HepG2 (cell line): ENCODE measurements around the gene TBC1D1. TPM values are rescaled to one million over a fixed set of nuclear protein-coding genes. Genes with fewer than 3 reads are reported as not detected.

Experiments
- ATAC-seq: fragments of 200-7000 bp; cut with Tn5 transposase; 3 replicates; pipeline ENCODE4 v1.9.1; 2020; ENCODE audit warnings: mild to moderate bottlenecking, moderate library complexity
- BruUV-seq: library from RNA; stranded (reverse); fragments of 400-500 nt; replicated peaks from 2 replicates; lab custom pipeline; 2021; lab: Mats Ljungman, UMichigan
- CTCF ChIA-PET: fragments of 300-600 bp; formaldehyde crosslinking; extraction: SDS; loops from one replicate; lab custom pipeline; 2021; ENCODE audit warnings: low total read pairs, inconsistent platforms, low intra/inter-chr PET ratio; lab: Yijun Ruan, JAX
- POLR2A ChIA-PET: fragments of 350-600 bp; sonication (Branson Sonifier 250); formaldehyde crosslinking; loops from one replicate; lab custom pipeline; 2020; ENCODE audit warnings: antibody characterized with exemption, inconsistent platforms; lab: Yijun Ruan, JAX
- DNase-seq: peaks from one replicate; pipeline ENCODE4 v3.0.0-alpha.2; 2015; ENCODE audit warnings: low spot score
- FAIRE-seq: peaks from 3 replicates; lab custom pipeline; 2011; peaks lifted over from hg19 to GRCh38; lab: Jason Lieb, UNC
- H2AFZ ChIP-seq: one replicate; pipeline ENCODE4 v1.6.1; 2011; ENCODE audit warnings: low read length, inconsistent platforms
- H3K27ac ChIP-seq: fragments of 300-600 bp; 3 replicates; pipeline ENCODE4 v1.8.0; 2011; ENCODE audit warnings: mixed run types, mild to moderate bottlenecking, mixed read lengths, low read length, inconsistent platforms; ENCODE audit not compliant: insufficient read depth; ENCODE audit errors: extremely low read length
- H3K27me3 ChIP-seq, 2 experiments: fragments of 200-600 bp in 1 of 2; 2 replicates in 1 of 2; 3 replicates in 1 of 2; pipeline versions ENCODE4 v1.6.0 to v1.8.0; 2011; ENCODE audit warnings: low read length in 2 of 2, mild to moderate bottlenecking in 2 of 2, moderate library complexity in 2 of 2, inconsistent platforms in 1 of 2; ENCODE audit not compliant: insufficient read depth in 2 of 2, control insufficient read depth in 1 of 2
- H3K36me3 ChIP-seq, 2 experiments: fragments of 200-600 bp in 1 of 2; replicated peaks in 1 of 2; 2 replicates in 1 of 2; 3 replicates in 1 of 2; pipeline versions ENCODE4 v1.5.1 to v1.8.0; 2011; ENCODE audit warnings: low read length in 2 of 2, inconsistent platforms in 1 of 2; ENCODE audit not compliant: insufficient read depth in 2 of 2, control insufficient read depth in 1 of 2
- H3K4me1 ChIP-seq: 2 replicates; pipeline ENCODE4 v1.5.1; 2012; ENCODE audit warnings: low read length, inconsistent platforms; ENCODE audit not compliant: insufficient read depth
- H3K4me2 ChIP-seq: 2 replicates; pipeline ENCODE4 v1.6.0; 2011; ENCODE audit warnings: low read depth, low read length, inconsistent platforms
- H3K4me3 ChIP-seq, 3 experiments: fragments of 200-600 bp in 1 of 3; sonication (generic), shearing (Covaris generic) in 1 of 3; replicated peaks in 1 of 3; 2 replicates each; pipeline ENCODE4 v1.5.1; 2011 to 2016; ENCODE audit warnings: low read length in 3 of 3, inconsistent platforms in 2 of 3, low read depth in 2 of 3, mild to moderate bottlenecking in 2 of 3, control low read depth in 1 of 3, mixed read lengths in 1 of 3; ENCODE audit not compliant: insufficient read depth in 1 of 3
- H3K79me2 ChIP-seq: one replicate; pipeline ENCODE4 v1.6.1; 2011; ENCODE audit warnings: low read length, inconsistent platforms; ENCODE audit not compliant: insufficient read depth
- H3K9ac ChIP-seq: 2 replicates; pipeline ENCODE4 v1.6.0; 2011; ENCODE audit warnings: mild to moderate bottlenecking, low read depth, low read length, inconsistent platforms; ENCODE audit not compliant: insufficient read depth
- H3K9me3 ChIP-seq: 2 replicates; pipeline ENCODE4 v1.5.1; 2012; ENCODE audit warnings: mild to moderate bottlenecking, low read length
- H4K20me1 ChIP-seq: 2 replicates; pipeline ENCODE4 v1.6.0; 2011; ENCODE audit warnings: inconsistent platforms, mild to moderate bottlenecking, low read length, moderate library complexity; ENCODE audit not compliant: insufficient read depth
- HDAC6 ChIP-seq: fragments of 200-600 bp; sonication (generic); IDR thresholded peaks from 2 replicates; pipeline ENCODE4 v1.7.0; 2017; ENCODE audit warnings: mild to moderate bottlenecking, antibody characterized with exemption, low read length, low read depth
- JUN ChIP-seq: sonication (generic); formaldehyde crosslinking; IDR thresholded peaks from 2 replicates; pipeline ENCODE4 v1.4.0; 2020; ENCODE audit warnings: mild to moderate bottlenecking, missing genetic modification reagents
- JUND ChIP-seq: sonication (generic); formaldehyde crosslinking; IDR thresholded peaks from 2 replicates; pipeline ENCODE4 v1.8.0; 2022; ENCODE audit warnings: mild to moderate bottlenecking, missing genetic modification reagents
- MXI1 ChIP-seq: IDR thresholded peaks from 3 replicates; pipeline ENCODE4 v1.6.1; 2012; ENCODE audit warnings: low read depth, low read length, inconsistent platforms, borderline replicate concordance
- NFYB ChIP-seq: sonication (generic); formaldehyde crosslinking; IDR thresholded peaks from 2 replicates; pipeline ENCODE4 v1.4.0; 2020; ENCODE audit warnings: missing genetic modification reagents
- TOPORS ChIP-seq: sonication (generic); formaldehyde crosslinking; IDR thresholded peaks from 2 replicates; pipeline ENCODE4 v1.8.0; 2023; ENCODE audit warnings: mild to moderate bottlenecking, missing genetic modification reagents
- ZNF549 ChIP-seq: sonication (generic); formaldehyde crosslinking; IDR thresholded peaks from 2 replicates; pipeline ENCODE4 v1.5.0; 2020; ENCODE audit warnings: missing genetic modification reagents
- WGBS: methylation state at CpG from one replicate; pipeline ENCODE4 v1.1.6; 2017; ENCODE audit warnings: low lambda C conversion rate; 5-methylcytosine and 5-hydroxymethylcytosine counted together
- in situ Hi-C: cut with HindIII; loops from 2 replicates; pipeline ENCODE4 v1.10.0; 2017; ENCODE audit warnings: low pct_unique_long_range_greater_than_20kb; ENCODE audit not compliant: extremely low pct_ligation_motif_present
- intact Hi-C: fragments of 100-400 bp; cut with micrococcal nuclease; formaldehyde crosslinking; loops from one replicate; pipeline ENCODE4 v1.10.0; 2022; ENCODE audit not compliant: unreplicated experiment
- polyA plus RNA-seq, 8 experiments: library from polyadenylated mRNA; depleted of rRNA in 3 of 8; stranded (reverse) in 7 of 8; unstranded in 1 of 8; fragments of >200 nt; fragmentation: Illumina TruSeq in 4 of 8; extraction: Trizol in 4 of 8; gene quantifications; 2 replicates each; pipeline versions ENCODE4 v1.2.1 to v1.2.3, GENCODE V29; 2011 to 2016; ENCODE audit warnings: low read depth in 4 of 8, missing spikeins in 1 of 8, mixed read lengths in 1 of 8; ENCODE audit not compliant: insufficient read depth in 1 of 8
- total RNA-seq, 5 experiments: library from RNA; depleted of rRNA; stranded (reverse); fragments of >200 nt; fragmentation: Illumina TruSeq; extraction: Trizol; gene quantifications; 2 replicates each; pipeline ENCODE4 v1.2.3, GENCODE V29; 2016; ENCODE audit warnings: low read depth in 1 of 5
- TF ChIP-seq, protein P1 (sequence below): sonication (generic); formaldehyde crosslinking; IDR thresholded peaks from 2 replicates; pipeline ENCODE4 v1.9.0; 2021; ENCODE audit warnings: missing genetic modification reagents, borderline replicate concordance
- TF ChIP-seq, protein P2 (sequence below): sonication (generic); formaldehyde crosslinking; IDR thresholded peaks from 2 replicates; pipeline ENCODE4 v1.5.1; 2020; ENCODE audit warnings: missing genetic modification reagents, mild to moderate bottlenecking, borderline replicate concordance
- TF ChIP-seq, protein P3 (sequence below): sonication (generic); formaldehyde crosslinking; IDR thresholded peaks from 2 replicates; pipeline ENCODE4 v1.5.0; 2020; ENCODE audit warnings: mild to moderate bottlenecking, missing genetic modification reagents, moderate library complexity

The TBC1D1 gene
- total and polyA plus RNA-seq, 2 of the 13 experiments (the other 11 are each of a cell fraction or from before 2014, with no cell fraction given): 37.3 to 62.8 TPM

DNA sequence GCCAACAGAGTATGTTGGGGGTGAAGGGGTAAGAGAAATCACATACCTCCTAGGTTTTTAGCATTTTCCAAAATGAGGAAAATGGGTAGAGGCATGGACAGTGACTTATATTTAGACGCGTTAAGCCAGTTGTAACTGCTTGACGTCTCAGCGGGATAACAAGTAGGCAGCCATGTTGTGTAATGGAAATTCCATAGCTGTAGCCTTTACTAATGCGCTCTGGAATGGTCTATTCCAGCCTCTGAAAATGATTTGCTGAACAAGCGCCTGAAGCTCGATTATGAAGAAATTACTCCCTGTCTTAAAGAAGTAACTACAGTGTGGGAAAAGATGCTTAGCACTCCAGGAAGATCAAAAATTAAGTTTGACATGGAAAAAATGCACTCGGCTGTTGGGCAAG is 204.8 kb downstream of the TBC1D1 start (continued):
- TF ChIP-seq, protein P1, sequence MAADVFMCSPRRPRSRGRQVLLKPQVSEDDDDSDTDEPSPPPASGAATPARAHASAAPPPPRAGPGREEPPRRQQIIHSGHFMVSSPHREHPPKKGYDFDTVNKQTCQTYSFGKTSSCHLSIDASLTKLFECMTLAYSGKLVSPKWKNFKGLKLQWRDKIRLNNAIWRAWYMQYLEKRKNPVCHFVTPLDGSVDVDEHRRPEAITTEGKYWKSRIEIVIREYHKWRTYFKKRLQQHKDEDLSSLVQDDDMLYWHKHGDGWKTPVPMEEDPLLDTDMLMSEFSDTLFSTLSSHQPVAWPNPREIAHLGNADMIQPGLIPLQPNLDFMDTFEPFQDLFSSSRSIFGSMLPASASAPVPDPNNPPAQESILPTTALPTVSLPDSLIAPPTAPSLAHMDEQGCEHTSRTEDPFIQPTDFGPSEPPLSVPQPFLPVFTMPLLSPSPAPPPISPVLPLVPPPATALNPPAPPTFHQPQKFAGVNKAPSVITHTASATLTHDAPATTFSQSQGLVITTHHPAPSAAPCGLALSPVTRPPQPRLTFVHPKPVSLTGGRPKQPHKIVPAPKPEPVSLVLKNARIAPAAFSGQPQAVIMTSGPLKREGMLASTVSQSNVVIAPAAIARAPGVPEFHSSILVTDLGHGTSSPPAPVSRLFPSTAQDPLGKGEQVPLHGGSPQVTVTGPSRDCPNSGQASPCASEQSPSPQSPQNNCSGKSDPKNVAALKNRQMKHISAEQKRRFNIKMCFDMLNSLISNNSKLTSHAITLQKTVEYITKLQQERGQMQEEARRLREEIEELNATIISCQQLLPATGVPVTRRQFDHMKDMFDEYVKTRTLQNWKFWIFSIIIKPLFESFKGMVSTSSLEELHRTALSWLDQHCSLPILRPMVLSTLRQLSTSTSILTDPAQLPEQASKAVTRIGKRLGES (CRISPR knock-in tag): no peak
- TF ChIP-seq HDAC6 (no peak), JUN (CRISPR knock-in tag) (no peak)
- TF ChIP-seq, protein P2, sequence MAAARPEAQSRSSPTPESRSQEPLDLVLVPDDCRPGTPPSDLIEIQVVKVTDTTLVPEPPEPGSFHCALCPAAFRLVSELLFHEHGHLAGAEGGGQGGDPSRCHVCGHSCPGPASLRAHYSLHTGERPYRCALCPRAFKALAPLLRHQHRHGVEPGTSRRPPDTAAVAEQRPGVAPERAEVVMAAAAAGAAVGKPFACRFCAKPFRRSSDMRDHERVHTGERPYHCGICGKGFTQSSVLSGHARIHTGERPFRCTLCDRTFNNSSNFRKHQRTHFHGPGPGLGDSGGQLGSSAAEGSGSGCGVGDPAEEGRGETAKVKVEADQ (CRISPR knock-in tag): no peak

DNA sequence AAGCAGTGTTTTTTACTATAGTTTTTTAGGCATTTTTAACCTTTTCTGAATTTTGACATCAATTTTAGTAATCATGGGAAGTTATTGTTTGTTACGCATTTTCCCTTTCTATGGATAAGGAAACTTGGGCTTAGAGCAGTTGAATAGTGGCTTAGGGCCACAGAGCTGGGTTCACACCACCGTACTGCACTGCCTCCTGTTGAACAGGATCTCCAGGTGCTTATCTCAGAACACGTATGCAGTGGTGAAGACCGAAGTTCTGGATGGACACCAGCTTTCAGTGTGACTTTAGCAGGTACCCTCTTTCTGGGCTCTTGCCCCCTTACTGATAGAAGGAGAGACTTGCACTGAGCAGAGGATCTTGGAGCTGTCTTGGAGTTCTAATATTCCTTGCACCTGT is 206.9 kb downstream of the TBC1D1 start:
- H3K4me3 ChIP-seq: no peak overlapping the region
- no peak for ATAC-seq
- TF ChIP-seq TOPORS (CRISPR knock-in tag) (no peak), ZNF549 (CRISPR knock-in tag) (no peak), JUND (CRISPR knock-in tag) (no peak), NFYB (CRISPR knock-in tag) (no peak), MXI1 (no peak)
- TF ChIP-seq, protein P3, sequence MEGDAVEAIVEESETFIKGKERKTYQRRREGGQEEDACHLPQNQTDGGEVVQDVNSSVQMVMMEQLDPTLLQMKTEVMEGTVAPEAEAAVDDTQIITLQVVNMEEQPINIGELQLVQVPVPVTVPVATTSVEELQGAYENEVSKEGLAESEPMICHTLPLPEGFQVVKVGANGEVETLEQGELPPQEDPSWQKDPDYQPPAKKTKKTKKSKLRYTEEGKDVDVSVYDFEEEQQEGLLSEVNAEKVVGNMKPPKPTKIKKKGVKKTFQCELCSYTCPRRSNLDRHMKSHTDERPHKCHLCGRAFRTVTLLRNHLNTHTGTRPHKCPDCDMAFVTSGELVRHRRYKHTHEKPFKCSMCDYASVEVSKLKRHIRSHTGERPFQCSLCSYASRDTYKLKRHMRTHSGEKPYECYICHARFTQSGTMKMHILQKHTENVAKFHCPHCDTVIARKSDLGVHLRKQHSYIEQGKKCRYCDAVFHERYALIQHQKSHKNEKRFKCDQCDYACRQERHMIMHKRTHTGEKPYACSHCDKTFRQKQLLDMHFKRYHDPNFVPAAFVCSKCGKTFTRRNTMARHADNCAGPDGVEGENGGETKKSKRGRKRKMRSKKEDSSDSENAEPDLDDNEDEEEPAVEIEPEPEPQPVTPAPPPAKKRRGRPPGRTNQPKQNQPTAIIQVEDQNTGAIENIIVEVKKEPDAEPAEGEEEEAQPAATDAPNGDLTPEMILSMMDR (CRISPR knock-in tag): no peak
- no peak overlapping the region for H3K9ac ChIP-seq
- FAIRE-seq: no peak
- no peak overlapping the region for H2AFZ ChIP-seq
- H3K27ac ChIP-seq: no peak overlapping the region
- DNase-seq: no peak
- BruUV-seq: no TSS peak
- no peaks in the 10 kb centered on the region for H3K9me3 ChIP-seq
- ChIA-PET POLR2A (interaction anchor here (0.8 to 1.5 kb wide), 2 partner anchors 12 to 20 kb away, joined by 3 read pairs; no protein-coding TSS in a partner anchor), CTCF (no interaction called here)
- H3K4me2 ChIP-seq: no peak overlapping the region
- H3K4me1 ChIP-seq: no peaks in the 10 kb centered on the region
- no peaks in the 10 kb centered on the region for H3K79me2 ChIP-seq
- H3K36me3 ChIP-seq: peaks cover 1 to 8% of the 10 kb centered on the region in 2 experiments; a peak in 3 of 5 replicates
- intact Hi-C loops (no loop called here), in situ Hi-C loops (no loop called here)
- 98% methylated on average over 4 of the region's 4 CpGs for WGBS
- no peaks in the 10 kb centered on the region for H4K20me1 ChIP-seq
- no peaks in the 10 kb centered on the region; a peak in 1 of 5 replicates for H3K27me3 ChIP-seq
